AG10803 (cell line): ENCODE results near the gene GPR21.

Source experiments
- DNase-seq: peaks from one replicate; pipeline ENCODE4 v3.0.0; 2010; ENCODE audit warnings: low read depth
- H3K4me3 ChIP-seq: 2 replicates; pipeline ENCODE4 v1.5.1; 2011; ENCODE audit warnings: mild to moderate bottlenecking, low read length, control low read depth
- TF ChIP-seq, protein P1 (sequence below): conservative IDR thresholded peaks from 2 replicates; pipeline ENCODE4 v1.5.1; 2011; ENCODE audit warnings: mild to moderate bottlenecking, low read length, control low read depth, inconsistent platforms

GPR21 gene

DNA sequence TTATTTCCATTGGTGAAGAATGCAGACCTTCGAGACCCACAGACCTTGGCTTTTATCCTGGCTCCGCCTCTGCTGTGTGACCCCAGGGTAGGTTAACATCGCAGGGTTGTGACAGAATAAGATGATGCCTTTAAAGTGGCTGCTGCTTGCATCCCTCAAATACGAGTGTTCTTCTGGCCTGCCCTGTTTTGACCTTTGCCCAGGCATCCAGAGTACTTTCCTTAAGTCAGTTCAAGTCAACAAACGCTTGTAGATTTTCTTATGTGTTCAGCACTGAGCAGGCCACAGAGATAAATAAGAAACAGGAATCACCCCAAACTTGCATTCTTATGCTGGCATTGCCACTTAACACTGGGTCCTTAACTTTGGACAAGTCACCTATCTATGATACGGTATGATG lies 50.2 kb downstream of the GPR21 start:
- H3K4me3 ChIP-seq, result no peak overlapping the region
- no peak for DNase-seq
- TF ChIP-seq, protein P1, sequence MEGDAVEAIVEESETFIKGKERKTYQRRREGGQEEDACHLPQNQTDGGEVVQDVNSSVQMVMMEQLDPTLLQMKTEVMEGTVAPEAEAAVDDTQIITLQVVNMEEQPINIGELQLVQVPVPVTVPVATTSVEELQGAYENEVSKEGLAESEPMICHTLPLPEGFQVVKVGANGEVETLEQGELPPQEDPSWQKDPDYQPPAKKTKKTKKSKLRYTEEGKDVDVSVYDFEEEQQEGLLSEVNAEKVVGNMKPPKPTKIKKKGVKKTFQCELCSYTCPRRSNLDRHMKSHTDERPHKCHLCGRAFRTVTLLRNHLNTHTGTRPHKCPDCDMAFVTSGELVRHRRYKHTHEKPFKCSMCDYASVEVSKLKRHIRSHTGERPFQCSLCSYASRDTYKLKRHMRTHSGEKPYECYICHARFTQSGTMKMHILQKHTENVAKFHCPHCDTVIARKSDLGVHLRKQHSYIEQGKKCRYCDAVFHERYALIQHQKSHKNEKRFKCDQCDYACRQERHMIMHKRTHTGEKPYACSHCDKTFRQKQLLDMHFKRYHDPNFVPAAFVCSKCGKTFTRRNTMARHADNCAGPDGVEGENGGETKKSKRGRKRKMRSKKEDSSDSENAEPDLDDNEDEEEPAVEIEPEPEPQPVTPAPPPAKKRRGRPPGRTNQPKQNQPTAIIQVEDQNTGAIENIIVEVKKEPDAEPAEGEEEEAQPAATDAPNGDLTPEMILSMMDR, result no peak

DNA sequence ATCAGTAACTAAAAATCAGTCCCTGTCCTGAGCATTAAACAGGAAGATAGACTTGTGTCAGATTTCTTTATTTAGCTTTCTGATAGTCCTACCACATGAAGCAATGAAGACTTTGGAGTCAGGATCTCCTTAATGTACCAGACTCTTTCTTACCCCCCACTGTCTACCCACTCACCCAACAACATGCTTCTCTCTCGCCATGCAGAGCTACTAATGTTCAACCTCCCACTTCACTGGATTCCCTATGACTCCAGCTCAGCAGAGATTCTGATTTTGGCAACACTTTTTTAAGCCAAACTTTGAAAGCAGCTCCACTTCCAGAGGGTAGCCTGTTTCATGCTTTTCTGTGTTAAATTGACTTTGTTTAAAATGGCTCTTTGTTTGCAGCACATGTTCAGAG lies 50.8 kb downstream of the GPR21 start:
- TF ChIP-seq, protein P1, result no peak
- no peak for DNase-seq
- no peak overlapping the region for H3K4me3 ChIP-seq
